Measurements from ENCODE around the gene EGR1.
"Not testable (repeated sequence)": the region's sequence is repeated elsewhere in the genome, so short reads cannot be mapped to it uniquely, and the experiment has no call there.

Gene EGR1

GRCh38 chr5:138469540-138470321 lies 4.5 kb downstream of the EGR1 start:
- no peak for DNase-seq (ENCODE audit: low spot score)

GRCh38 chr5:138470322-138471051 lies 5.2 kb downstream of the EGR1 start:
- DNase-seq (ENCODE audit: low spot score): no peak

GRCh38 chr5:138471052-138471361 lies 5.7 kb downstream of the EGR1 start:
- DNase-seq (ENCODE audit: low spot score): no peak

GRCh38 chr5:138472353-138472752 lies 7.1 kb downstream of the EGR1 start:
- no peak for DNase-seq (ENCODE audit: low spot score)

DNA sequence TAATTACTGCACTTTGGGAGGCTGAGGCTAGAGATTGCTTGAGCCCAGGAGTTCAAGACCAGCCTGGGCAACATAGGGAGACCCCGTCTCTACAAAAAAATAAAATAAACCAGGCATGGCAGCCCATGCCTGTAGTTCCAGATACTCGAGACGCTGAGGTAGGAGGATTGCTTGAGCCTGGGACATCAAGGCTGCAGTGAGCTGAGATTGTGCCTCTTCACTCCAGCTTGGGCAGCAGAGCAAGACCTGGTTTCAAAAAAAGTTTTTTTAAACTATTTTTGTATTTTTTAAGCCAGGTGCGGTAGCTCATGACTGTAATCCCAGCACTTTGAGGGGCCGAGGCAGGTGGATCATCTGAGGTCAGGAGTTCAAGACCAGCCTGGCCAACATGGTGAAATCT lies 7.9 kb downstream of the EGR1 start:
- DNase-seq (ENCODE audit: low spot score): not testable (repeated sequence)

DNA sequence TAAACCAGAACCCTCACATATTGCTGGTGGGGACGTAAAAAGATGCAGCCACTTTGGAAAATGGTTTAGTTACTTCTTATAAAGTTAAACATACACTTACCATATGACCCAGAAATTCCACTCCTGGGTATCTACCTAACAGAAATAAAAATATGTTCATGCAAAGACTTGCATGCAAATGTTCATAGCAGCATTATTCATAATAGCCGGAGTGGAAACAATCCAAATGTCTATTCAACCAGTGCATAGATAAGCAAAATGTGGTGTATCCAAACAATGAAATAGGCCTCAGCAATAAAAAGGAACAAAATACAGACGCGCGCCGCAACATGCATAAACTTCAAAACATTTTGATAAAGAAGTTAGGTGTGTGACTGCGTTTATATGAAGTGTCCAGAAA lies 11.6 kb downstream of the EGR1 start:
- DNase-seq (ENCODE audit: low spot score): no peak

DNA sequence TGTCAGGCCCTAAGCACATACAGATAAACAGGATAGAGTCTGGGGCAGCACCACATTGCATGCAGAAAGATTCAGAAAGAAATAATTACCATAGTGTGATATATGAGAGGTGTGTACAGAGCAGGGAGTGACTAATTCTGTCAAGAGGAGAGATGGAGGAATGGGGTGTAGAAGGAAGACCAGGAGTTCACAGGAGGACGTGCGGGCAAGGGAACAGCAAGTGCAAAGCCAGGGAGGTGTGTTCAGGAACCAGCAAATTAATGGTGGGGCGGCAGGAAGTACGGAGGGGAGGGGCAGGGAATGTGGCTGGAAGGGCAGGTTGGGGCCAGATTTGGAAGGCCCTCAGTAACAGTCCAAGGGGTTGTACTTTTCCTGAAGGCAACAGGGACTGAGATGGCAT lies 17.4 kb downstream of the EGR1 start:
- no peak for DNase-seq (ENCODE audit: low spot score)

DNA sequence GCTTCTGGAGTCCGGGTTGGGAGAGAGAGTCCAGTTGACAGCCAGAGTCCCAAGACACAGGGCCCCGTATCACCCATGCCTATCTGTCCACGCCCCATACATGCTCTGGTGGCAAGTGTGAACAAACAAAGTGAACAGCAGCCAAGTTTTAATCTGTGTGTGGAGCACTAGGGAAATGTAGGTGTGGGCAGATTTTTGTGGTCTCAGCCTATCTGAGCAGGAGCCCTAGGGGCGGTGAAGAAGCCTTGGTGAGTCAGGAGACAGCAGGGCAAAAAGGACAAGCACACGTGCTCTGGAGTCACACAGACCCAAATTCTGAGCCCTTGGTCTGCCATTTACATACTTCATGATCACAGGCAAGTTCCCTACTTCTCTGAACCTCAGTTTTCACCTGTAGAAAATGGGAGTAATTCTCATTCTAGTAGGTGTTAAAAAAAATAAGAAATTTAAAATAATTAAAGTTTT lies 23.2 kb downstream of the EGR1 start:
- DNase-seq (ENCODE audit: low spot score): no peak

- no peak for DNase-seq (ENCODE audit: low spot score)
These were observed 24.4 kb downstream of the EGR1 start for GRCh38 chr5:138489683-138490061.

DNA sequence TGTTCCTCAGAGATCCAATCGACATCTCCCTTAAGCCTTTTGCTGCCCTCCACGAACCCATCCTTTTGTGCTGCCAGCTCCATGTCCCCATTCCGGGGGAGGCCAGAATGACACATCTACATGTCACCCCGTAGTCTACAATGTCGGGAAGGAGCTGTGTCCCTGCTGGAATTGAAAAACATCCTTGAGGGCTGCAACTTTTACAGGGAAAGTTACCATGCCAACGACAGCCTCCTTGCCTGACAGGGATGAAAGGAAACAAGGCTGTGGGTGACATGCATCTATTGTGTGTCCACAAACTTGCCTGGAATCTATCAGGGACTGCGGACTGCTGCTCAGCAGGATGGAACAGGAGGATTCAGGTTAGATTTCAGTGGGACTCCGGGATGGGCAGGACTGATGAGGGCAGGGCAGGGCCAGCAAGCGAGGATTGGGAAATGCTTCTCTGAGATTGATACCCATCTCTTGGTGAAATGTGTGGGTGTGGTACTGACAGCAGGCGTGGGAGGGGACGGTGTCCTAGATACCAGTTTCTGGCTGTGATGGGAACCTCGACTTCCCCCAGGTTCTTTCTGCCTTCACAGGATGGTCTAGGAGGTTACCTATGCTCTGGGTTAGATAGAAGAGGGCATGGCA lies 25.5 kb downstream of the EGR1 start:
- no peak for DNase-seq (ENCODE audit: low spot score)

DNA sequence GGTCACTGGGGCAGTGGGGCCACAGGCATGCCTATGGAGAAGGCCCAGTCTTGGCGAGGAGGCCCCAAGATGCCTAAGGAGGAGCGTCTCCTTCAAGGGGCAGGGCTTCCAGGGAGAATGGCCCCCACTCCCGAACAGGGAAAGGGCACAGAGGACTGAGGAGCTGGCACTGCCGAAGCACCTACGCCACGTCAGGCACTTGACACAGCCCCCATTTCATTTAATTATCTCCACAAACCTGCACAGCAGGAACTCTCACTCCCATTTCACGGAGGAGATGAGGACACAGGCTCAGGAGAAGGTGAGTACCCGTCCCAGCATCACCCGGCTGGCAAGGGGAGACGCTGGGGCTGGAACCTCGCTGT lies 26.0 kb downstream of the EGR1 start:
- DNase-seq (ENCODE audit: low spot score): no peak

DNA sequence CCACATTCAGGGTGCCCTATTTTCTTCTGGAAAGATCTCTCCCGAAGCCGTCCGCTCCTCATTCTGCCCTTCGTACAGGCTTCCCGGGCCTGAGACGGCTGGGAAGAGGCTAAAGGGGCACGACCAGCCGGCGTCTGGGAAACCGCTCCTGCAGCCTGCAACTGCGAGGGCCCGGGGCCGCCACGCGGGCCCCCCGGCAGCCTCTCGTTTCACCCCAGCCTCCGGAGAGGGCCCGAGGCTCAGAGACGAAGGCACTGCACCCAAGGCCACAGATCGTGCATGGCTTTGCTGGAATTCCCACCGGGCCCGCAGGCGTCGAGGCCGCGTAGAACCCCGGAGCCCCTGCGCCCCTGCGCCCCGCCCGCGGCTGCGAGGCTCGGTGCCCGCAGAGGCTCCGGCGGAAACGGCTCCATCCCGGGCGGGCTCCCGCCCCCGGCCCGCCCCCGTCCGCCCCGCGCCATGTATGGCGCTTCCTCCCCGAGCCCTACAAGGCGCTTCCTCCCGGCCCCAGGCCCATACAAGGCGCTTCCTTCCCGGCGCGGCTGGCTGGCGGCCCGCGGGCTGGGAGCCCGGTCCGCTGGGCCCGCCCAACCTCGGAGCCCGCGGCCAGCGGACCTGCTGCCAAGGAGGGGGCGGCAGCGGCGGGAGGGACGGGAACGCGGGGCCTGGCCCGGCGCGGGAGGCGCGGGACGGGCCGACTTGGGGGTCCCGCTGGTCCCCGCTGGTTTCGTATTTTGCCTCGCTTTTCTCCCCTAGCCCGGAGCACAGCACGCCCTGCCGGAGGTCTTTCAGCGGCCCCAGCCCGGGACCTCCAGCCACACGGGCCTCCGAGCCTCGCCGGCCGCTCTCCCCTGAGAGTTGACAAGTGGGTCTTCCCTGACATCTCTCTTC lies 26.6 kb downstream of the EGR1 start:
- peak; percentile 51 for DNase-seq (ENCODE audit: low spot score)

DNA sequence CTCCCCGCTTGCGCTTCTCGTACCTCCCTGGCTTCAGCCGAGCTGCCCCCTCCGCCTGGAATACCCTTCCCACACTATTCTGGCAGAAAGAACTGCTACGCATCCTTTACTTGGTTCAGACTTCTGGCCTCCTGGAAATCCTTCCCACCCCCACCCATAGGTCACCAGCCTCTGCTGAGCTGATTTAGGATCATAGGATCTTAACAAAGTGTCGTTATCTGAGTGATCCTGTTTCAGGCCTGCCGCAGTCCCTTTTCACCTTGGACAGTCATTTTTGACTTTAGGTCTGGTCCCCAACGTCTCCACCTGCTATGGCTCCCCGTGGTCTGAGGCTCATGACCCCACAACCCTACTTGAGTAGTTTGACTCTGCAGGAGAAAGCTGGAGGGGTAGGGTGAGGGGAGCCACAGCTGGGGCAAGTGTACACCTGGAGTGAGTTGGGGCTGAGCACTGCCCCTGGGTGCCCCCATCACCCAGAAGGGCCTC lies 27.3 kb downstream of the EGR1 start:
- no peak for DNase-seq (ENCODE audit: low spot score)

DNA sequence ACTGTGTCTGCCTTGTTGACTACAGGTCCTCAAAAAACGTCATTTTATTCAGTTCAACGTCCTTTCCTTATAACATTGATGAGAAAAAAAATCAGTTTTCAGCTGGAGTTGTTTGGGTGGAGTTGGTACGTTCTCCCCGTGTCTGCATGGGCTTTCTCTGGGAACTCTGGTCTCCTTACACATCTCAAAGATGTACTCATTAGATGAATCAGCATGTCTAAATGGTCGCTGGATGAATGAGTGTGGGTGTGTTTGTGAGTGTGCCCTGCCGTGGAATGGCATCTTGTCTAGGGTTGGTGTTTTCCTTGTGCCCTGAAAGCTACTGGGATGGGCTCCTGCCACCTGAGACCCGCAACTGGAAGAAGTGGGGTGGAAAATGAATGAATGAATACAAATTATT lies 30.1 kb downstream of the EGR1 start:
- no peak for DNase-seq (ENCODE audit: low spot score)

DNA sequence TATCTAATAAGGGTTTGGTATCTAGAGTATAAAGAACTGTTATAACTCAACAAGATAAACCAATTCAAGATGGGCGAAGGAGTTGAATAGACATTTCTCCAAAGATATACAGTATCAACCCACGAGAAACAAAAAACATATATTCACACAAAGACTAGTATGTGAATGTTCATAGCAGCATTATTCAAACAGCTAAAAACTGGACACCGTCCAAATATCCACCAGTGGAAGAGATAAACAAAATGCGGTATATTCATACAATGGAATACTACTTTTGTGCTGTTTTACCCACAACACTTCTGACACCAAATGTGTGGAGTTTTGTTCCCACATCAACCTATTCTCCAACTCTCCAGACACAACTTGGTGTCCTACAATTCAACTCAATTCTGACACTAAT lies 33.1 kb downstream of the EGR1 start:
- no peak for DNase-seq (ENCODE audit: low spot score)

DNA sequence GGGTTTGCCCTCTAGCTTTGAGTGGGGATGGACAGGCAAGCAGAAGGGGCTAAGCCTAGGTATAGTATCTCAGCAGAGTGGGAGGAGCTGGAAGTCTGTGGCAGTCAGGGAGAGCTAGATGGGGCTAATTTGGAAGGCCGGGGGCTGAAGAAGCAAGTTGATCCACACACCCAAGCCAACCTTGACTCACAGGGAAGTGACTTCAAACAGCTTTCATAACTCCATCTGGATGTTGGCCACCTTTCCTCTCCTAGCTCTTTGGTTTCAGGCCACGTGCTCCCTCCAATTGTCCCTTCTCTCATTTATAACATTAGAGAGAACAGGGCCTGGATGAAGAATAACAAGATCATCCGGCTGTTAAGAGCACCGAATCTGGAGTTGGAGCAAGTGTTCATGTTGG lies 36.8 kb downstream of the EGR1 start:
- DNase-seq (ENCODE audit: low spot score): no peak

GRCh38 chr5:138502521-138502920 lies 37.2 kb downstream of the EGR1 start:
- DNase-seq (ENCODE audit: low spot score): no peak

DNA sequence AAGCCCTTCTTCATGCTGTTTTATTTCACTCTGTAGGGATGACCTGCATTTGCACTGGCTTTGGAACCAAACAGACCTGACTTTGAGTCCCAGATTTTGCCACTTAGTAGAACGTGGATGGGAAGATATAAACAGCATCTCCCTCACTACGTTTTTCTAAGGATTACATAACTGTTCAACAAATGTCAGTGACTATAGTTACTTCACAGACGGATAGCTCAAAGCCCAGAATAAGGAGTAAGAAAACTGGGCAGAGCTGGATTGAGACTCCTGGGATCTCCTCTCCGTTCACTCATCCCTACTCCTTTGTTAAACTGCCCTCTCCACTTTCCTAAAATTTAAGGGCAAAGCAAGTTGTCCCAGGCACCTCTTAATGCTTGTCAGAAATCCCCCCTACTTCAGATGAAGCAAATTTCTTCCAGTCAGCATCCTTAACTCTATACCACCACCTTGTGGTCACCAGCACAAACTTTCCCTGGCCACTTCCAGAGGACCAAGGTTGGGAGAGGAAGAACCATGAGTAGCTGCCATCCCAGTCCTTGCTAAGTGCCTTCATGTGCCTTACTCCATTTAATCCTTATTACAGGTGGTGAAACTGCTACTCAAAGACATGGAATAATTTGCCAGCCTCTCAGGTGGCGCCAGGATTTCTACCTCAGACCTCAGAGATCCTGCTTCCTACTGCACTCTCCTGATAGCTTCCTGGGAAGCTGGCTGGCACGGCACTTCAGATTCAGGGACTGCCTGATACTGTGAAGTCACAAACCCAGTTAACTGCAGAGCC lies 38.4 kb downstream of the EGR1 start:
- DNase-seq (ENCODE audit: low spot score): peak; percentile 44

- DNase-seq (ENCODE audit: low spot score): no peak
These were observed 39.5 kb downstream of the EGR1 start for GRCh38 chr5:138504799-138505198.

DNA sequence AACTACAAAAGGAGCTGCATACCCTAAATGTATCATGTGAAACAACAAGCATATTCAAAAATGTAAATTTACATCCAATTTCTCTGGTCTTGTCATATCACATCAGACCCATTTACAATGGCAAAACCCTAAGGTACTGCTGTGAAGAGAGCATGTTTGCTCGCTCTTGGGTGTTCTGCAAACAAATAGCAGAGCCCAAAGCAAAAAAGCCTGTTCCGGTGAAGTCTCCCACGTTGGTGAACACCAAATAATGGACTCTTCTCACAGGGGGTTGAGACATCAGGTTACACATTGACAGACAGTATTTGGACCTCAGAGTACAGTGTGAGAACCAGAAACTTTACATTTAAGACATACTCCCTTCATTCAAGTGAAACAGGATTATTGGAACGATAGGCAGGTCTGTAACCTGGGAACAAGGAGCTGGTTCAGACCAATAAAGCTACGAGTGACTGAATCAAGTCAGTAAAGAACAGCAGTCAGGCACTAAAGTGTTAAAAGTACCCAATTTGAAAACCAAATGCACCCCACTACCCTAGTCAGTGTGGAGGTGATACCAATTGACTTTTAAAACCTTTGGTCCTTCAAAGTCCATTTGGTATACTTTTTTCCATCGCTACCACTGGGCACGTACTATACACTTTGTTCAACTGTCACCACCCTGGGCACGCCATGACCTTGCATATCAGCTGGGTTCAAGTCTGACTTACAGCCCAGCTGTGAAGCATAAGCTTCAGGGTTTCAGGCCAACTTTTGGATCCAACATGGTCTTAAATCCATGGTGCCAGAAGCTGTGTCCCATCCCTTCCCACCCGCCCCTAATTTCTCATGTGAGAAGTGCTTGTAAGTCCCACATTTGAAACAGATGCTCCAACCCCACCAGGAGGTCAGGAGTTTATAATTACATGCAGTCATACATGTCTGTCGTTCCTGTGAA lies 41.4 kb downstream of the EGR1 start:
- DNase-seq (ENCODE audit: low spot score): no peak
